ENCODE measurements around the gene TBRG4.
A peak's percentile ranks its signal among the peaks of the same experiment; 100 is the strongest.

Gene TBRG4

GRCh38 chr7:45073031-45073785 lies 38.3 kb downstream of the TBRG4 start:
- DNase-seq (ENCODE audit: low spot score): no peak
- no peaks in the 10 kb centered on the region for H3K27me3 ChIP-seq (ENCODE audit: insufficient read depth, poor library complexity, severe bottlenecking)
- H3K36me3 ChIP-seq (ENCODE audit: low read depth): peaks cover 33% of the 10 kb centered on the region
- no peaks in the 10 kb centered on the region for H3K9me3 ChIP-seq (ENCODE audit: severe bottlenecking)
- H3K27ac ChIP-seq (ENCODE audit: poor library complexity, severe bottlenecking): no peak overlapping the region
- TF ChIP-seq, protein P1, sequence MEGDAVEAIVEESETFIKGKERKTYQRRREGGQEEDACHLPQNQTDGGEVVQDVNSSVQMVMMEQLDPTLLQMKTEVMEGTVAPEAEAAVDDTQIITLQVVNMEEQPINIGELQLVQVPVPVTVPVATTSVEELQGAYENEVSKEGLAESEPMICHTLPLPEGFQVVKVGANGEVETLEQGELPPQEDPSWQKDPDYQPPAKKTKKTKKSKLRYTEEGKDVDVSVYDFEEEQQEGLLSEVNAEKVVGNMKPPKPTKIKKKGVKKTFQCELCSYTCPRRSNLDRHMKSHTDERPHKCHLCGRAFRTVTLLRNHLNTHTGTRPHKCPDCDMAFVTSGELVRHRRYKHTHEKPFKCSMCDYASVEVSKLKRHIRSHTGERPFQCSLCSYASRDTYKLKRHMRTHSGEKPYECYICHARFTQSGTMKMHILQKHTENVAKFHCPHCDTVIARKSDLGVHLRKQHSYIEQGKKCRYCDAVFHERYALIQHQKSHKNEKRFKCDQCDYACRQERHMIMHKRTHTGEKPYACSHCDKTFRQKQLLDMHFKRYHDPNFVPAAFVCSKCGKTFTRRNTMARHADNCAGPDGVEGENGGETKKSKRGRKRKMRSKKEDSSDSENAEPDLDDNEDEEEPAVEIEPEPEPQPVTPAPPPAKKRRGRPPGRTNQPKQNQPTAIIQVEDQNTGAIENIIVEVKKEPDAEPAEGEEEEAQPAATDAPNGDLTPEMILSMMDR (IDR thresholded peaks at IDR 0.05; ENCODE audit: poor library complexity, severe bottlenecking): no peak
- H3K4me1 ChIP-seq (ENCODE audit: insufficient read depth, poor library complexity, severe bottlenecking): no peaks in the 10 kb centered on the region
- no peak overlapping the region for H3K4me3 ChIP-seq (ENCODE audit: severe bottlenecking)
- ATAC-seq (ENCODE audit: low read depth): 0 out of 3 replicates have a peak, but pooled peaks have one; percentile 9

DNA sequence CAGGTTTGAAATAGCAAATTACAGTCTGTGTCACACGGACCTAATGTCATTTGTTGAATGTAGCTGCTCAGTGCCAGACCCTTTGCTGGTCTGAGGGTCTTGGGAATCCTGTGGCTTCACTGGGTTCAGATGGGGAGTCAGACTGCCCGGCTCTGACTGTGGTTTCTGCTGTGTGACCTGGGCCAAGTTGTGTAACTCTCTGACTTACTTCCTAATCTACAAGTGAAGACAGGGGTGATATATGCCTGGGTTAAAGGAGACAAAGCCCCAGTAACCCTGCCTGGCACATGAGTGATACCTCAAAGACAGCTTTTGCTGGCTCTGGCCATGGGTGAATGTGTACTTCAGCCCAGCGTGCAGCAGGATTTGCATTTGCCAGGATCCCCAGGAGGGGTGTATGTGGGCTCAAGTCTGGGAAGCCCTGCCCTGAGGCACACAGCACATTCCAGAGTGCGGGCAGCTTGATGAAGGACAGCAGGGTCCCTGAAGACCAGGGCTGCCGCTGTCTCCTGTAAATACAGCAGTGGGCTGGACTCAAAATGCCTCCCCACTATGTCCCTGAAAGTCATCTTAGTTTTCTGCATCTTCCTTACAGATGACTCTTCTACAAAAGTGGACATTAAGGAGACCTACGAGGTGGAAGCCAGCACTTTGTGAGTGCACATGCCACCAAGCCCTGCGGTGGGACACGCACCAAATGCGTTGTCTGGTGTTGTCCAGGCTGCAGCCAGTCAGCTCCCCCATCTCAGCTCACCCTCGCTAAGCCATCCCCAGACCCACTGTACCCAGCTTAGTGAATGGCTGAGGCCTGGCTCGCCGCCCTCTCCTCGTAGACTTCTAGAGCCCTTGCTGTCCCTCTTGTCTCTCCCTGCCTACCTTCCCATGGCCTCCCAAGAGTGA lies 39.1 kb downstream of the TBRG4 start:
- TF ChIP-seq, protein P1 (IDR thresholded peaks at IDR 0.05; ENCODE audit: poor library complexity, severe bottlenecking): no peak
- H3K36me3 ChIP-seq (ENCODE audit: low read depth): peaks cover 39% of the 10 kb centered on the region
- H3K9me3 ChIP-seq (ENCODE audit: severe bottlenecking): no peaks in the 10 kb centered on the region
- no peak overlapping the region for H3K27ac ChIP-seq (ENCODE audit: poor library complexity, severe bottlenecking)
- no peaks in the 10 kb centered on the region for H3K27me3 ChIP-seq (ENCODE audit: insufficient read depth, poor library complexity, severe bottlenecking)
- no peak overlapping the region for H3K4me3 ChIP-seq (ENCODE audit: severe bottlenecking)
- DNase-seq (ENCODE audit: low spot score): no peak
- no peak for ATAC-seq (ENCODE audit: low read depth)
- H3K4me1 ChIP-seq (ENCODE audit: insufficient read depth, poor library complexity, severe bottlenecking): no peaks in the 10 kb centered on the region

DNA sequence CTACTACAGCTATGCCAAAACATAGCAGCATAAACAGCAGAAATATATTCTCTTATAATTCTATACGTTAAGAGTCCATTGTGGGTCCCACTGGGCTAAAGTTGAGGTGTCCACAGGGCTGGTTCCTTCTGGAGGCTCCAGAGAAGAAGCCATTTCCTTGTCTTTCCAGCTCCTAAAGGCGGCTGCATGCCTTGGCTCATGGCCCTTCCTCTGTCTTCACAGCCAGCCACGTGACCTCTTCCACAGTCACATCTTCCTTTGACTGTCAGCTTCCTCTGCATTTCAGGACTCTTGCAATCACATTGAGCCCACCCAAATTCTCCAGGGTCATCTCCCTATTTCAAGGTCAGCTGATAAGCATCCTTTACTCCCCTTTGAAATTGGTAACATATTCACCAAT lies 40.0 kb downstream of the TBRG4 start:
- peaks cover 41% of the 10 kb centered on the region for H3K36me3 ChIP-seq (ENCODE audit: low read depth)
- ATAC-seq (ENCODE audit: low read depth) (no peak), DNase-seq (ENCODE audit: low spot score) (no peak)
- H3K9me3 ChIP-seq (ENCODE audit: severe bottlenecking): no peaks in the 10 kb centered on the region
- no peak overlapping the region for H3K4me3 ChIP-seq (ENCODE audit: severe bottlenecking)
- H3K27ac ChIP-seq (ENCODE audit: poor library complexity, severe bottlenecking): no peak overlapping the region
- no peaks in the 10 kb centered on the region for H3K4me1 ChIP-seq (ENCODE audit: insufficient read depth, poor library complexity, severe bottlenecking)
- TF ChIP-seq, protein P1 (IDR thresholded peaks at IDR 0.05; ENCODE audit: poor library complexity, severe bottlenecking): no peak
- no peaks in the 10 kb centered on the region for H3K27me3 ChIP-seq (ENCODE audit: insufficient read depth, poor library complexity, severe bottlenecking)

GRCh38 chr7:45070254-45070642 lies 41.2 kb downstream of the TBRG4 start:
- peaks cover 47% of the 10 kb centered on the region for H3K36me3 ChIP-seq (ENCODE audit: low read depth)

More at GRCh38 chr7:45070254-45070642, 41.2 kb downstream of the TBRG4 start:
- no peaks in the 10 kb centered on the region for H3K27me3 ChIP-seq (ENCODE audit: insufficient read depth, poor library complexity, severe bottlenecking)
- DNase-seq (ENCODE audit: low spot score) (no peak), ATAC-seq (ENCODE audit: low read depth) (no peak)
- TF ChIP-seq, protein P1 (IDR thresholded peaks at IDR 0.05; ENCODE audit: poor library complexity, severe bottlenecking): no peak
- H3K4me3 ChIP-seq (ENCODE audit: severe bottlenecking): no peak overlapping the region
- H3K4me1 ChIP-seq (ENCODE audit: insufficient read depth, poor library complexity, severe bottlenecking): no peaks in the 10 kb centered on the region
- H3K9me3 ChIP-seq (ENCODE audit: severe bottlenecking): no peaks in the 10 kb centered on the region
- no peak overlapping the region for H3K27ac ChIP-seq (ENCODE audit: poor library complexity, severe bottlenecking)

Measured in RWPE2 (cell line).